ENCODE results near the gene PCDHA5.
A peak's percentile ranks its signal among the peaks of the same experiment; 100 is the strongest.
"Not testable (repeated sequence)": the region's sequence is repeated elsewhere in the genome, so short reads cannot be mapped to it uniquely, and the experiment has no call there.

The PCDHA5 gene

DNA sequence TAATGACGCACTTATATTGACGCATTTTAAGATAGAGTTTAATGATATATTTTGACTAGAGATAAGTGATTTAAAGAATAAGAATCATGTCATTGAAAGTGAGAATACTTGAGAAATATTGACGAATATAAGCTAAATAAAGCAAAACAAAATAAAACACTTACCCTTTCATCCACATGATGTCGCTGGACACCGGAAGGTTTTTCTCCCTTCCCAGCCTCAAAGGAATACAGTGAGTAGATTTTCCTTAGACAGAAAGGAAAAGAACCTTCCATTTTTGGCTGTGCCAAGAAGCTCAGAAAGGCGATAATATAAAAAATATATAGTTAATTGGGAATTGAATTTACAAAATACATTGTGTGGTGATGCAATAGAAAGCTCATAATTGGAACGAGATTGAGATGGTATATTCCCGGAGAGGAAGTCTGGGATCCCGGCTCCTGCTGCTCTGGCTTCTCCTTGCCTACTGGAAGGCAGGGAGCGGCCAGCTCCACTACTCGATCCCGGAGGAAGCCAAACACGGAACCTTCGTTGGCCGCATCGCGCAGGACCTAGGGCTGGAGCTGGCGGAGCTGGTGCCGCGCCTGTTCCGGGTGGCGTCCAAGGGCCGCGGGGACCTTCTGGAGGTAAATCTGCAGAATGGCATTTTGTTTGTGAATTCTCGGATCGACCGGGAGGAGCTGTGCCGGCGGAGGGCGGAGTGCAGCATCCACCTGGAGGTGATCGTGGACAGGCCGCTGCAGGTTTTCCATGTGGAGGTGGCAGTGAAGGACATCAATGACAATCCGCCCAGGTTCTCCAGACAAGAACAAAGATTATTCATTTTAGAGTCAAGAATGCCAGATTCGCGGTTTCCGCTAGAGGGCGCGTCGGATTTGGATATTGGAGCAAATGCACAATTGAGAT, at the start of gene PCDHA5:
Gene PCDHA5, plus strand, starts transcription at position 239 of the 906 bp plus-strand sequence.
- DNase-seq: peak; percentile 28 to 32

DNA sequence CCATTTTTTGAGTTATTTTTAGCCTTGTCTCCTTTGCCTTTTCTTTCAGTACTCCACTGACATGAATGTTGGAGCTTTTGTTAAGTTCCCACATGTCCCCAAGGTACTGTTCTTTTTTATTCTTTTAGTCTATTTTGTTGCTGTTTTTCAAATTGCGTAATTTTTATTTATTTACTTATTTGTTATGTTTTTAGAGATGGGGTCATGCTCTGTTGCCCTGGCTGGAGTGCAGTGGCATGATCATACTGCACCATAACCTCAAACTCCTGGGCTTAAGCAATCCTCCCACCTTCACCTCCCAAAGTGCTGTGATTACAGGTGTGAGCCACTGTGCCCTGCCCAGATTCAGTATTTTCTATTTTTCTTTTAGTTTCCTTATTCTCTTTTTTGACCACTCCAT, 40.9 kb upstream of the PCDHA5 start:
- no peak for DNase-seq

DNA sequence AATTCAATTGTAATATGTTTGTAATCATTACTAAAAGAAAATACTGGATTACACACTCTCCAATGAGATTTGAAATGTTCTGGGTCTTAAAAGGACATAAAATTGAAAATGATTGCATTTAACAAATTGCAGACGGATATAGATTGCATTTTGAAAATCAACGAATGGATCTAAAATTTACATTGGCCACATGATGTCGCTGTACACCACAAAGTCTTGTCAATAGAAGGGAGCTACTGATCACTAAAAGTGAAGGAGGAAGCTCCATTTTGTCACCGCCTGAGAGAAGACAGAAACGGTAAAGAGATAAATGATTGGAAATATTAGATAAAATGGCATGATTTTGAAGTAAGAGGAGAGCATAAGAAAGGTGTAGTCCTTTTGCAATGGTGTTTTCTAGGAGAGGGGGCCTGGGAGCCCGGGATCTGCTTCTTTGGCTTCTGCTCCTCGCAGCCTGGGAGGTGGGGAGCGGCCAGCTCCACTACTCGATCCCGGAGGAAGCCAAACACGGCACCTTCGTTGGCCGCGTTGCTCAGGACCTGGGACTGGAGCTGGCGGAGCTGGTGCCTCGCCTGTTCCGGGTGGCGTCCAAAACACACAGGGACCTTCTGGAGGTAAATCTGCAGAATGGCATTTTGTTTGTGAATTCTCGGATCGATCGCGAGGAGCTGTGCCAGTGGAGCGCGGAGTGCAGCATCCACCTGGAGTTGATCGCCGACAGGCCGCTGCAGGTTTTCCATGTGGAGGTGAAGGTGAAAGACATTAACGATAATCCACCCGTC, 35.3 kb upstream of the PCDHA5 start, which contains the start of gene PCDHA1:
Gene PCDHA1, plus strand, starts transcription at position 236 of the 782 bp plus-strand sequence.
- no peak for DNase-seq

- DNase-seq: not testable (repeated sequence)
Measured at GRCh38 chr5:140787422-140787821, 34.0 kb upstream of the PCDHA5 start.

- not testable (repeated sequence) for DNase-seq
Measured at GRCh38 chr5:140787849-140788504, 33.4 kb upstream of the PCDHA5 start.

GRCh38 chr5:140791089-140791488, 30.3 kb upstream of the PCDHA5 start:
- no peak for DNase-seq

DNA sequence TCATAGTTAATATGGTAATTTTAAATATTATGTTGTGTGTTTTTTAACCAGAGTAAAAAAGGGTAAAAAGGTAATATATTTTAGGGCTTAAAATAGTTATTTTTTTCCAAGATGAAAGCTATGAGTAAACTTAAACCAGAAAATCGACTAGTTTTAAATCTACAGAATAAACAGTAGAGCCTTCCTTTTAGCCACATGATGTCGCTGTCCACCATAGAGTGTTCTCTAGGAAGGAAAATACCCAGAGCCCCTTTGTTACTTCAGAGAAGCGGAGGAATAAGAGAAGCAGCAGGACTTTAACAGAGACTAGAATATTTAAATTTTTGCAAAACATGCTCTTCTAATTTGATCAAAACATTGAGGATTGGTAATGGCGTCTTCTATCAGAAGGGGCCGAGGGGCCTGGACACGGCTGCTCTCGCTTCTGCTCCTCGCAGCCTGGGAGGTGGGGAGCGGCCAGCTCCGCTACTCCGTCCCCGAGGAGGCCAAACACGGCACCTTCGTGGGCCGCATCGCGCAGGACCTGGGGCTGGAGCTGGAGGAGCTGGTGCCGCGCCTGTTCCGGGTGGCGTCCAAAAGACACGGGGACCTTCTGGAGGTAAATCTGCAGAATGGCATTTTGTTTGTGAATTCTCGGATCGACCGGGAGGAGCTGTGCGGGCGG, 26.7 kb upstream of the PCDHA5 start, which contains the start of gene PCDHA2:
Gene PCDHA2, plus strand, starts transcription at position 258 of the 664 bp plus-strand sequence.
- no peak for DNase-seq

DNA sequence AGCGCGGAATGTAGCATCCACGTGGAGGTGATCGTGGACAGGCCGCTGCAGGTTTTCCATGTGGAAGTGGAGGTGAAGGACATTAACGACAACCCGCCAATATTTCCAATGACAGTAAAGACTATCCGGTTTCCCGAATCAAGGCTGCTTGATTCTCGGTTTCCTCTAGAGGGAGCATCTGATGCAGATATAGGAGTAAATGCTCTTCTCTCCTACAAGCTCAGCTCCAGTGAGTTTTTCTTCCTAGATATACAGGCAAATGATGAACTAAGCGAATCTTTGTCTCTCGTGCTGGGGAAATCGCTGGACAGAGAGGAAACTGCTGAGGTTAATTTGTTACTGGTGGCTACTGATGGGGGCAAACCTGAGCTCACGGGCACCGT, 26.2 kb upstream of the PCDHA5 start:
- no peak for DNase-seq

GRCh38 chr5:140796072-140796717, 25.2 kb upstream of the PCDHA5 start:
- not testable (repeated sequence) for DNase-seq

DNA sequence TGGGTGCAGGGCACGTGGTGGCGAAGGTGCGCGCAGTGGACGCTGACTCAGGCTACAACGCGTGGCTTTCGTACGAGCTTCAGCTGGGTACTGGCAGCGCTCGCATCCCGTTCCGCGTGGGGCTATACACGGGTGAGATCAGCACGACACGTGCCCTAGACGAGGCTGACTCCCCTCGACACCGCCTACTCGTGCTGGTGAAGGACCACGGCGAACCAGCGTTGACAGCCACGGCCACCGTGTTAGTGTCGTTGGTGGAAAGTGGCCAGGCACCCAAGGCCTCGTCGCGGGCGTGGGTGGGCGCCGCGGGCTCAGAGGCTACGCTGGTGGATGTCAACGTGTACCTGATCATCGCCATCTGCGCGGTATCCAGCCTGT, 24.7 kb upstream of the PCDHA5 start:
- no peak for DNase-seq

GRCh38 chr5:140800816-140801493, 20.5 kb upstream of the PCDHA5 start, which contains the start of gene PCDHA3:
PCDHA3 (plus strand) TSS chr5:140801057.
- DNase-seq: no peak

DNA sequence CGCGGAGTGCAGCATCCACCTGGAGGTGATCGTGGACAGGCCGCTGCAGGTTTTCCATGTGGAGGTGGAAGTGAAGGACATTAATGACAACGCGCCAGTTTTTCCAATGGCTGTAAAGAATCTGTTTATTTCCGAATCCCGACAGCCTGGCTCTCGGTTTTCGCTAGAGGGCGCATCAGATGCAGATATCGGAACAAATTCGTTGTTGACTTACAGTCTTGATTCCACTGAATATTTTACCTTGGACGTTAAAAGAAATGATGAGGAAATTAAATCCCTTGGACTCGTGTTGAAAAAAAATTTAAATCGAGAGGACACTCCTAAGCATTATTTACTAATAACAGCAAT, 19.9 kb upstream of the PCDHA5 start:
- DNase-seq: no peak

DNA sequence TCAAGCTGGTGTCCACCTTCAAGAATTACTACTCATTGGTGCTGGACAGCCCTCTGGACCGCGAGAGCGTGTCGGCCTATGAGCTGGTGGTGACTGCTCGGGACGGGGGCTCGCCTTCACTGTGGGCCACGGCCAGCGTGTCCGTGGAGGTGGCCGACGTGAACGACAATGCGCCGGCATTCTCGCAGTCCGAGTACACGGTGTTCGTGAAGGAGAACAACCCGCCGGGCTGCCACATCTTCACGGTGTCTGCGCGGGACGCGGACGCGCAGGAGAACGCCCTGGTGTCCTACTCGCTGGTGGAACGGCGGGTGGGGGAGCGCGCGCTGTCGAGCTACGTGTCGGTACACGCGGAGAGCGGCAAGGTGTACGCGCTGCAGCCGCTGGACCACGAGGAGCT, 19.0 kb upstream of the PCDHA5 start:
- not testable (repeated sequence) for DNase-seq

- no peak for DNase-seq
Measured at GRCh38 chr5:140802781-140803271, 18.6 kb upstream of the PCDHA5 start.

DNA sequence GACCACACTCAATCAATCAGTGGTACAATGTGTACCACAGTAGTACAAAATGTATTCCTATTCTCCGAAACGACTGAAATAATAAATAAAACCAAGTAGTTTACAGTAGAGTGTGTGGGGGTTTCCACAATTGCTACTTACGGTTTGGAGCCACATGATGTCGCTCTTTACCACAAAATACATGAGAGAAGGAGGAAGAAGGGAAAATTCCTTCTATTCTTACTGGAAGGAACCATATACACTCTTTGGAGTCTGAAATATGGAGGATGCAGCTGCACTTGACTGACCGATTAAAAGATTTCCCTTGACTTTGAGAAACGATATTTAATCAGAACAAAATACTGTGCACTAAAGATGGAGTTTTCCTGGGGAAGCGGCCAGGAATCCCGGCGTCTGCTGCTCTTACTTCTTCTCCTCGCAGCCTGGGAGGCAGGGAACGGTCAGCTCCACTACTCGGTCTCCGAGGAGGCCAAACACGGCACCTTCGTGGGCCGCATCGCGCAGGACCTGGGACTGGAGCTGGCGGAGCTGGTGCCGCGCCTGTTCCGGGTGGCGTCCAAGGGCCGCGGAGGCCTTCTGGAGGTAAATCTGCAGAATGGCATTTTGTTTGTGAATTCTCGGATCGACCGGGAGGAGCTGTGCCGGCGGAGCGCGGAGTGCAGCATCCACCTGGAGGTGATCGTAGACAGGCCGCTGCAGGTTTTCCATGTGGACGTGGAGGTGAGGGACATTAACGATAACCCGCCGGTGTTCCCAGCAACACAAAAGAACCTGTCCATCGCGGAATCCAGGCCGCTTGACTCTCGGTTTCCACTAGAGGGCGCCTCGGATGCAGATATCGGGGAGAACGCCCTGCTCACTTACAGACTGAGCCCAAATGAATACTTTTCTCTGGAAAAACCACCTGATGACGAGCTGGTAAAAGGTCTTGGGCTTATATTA, 14.3 kb upstream of the PCDHA5 start, which contains the start of gene PCDHA4:
Gene PCDHA4, plus strand, starts transcription at position 235 of the 942 bp plus-strand sequence.
- peak; percentile 7 to 31 for DNase-seq

- not testable (repeated sequence) for DNase-seq
Measured at GRCh38 chr5:140808241-140808888, 13.0 kb upstream of the PCDHA5 start.

DNA sequence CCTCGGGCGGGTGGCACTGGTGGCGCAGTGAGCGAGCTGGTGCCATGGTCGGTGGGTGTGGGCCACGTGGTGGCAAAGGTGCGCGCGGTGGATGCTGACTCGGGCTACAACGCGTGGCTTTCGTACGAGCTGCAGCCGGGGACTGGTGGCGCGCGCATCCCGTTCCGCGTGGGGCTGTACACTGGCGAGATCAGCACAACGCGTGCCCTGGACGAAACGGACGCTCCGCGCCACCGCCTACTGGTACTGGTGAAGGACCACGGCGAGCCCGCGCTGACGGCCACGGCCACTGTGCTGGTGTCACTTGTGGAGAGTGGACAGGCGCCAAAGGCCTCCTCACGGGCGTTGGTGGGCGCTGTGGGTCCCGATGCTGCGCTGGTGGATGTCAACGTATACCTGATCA, 12.5 kb upstream of the PCDHA5 start:
- DNase-seq: no peak

GRCh38 chr5:140822281-140822629, 842 bp downstream of the PCDHA5 start:
- DNase-seq: no peak

GRCh38 chr5:140822969-140823368, 1.6 kb downstream of the PCDHA5 start:
- DNase-seq: not testable (repeated sequence)

DNA sequence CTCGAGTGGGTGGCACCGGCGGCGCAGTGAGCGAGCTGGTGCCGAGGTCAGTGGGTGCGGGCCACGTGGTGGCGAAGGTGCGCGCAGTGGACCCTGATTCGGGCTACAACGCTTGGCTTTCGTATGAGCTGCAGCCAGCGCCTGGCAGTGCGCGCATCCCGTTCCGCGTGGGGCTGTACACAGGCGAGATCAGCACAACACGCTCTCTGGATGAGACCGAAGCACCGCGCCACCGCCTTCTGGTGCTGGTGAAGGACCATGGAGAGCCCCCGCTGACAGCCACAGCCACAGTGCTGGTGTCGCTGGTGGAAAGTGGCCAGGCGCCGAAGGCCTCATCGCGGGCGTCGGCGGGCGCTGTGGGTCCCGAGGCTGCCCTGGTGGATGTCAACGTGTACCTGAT, 2.1 kb downstream of the PCDHA5 start:
- no peak for DNase-seq

All from stimulated activated CD4-positive, alpha-beta T cell treated with anti-CD3 and anti-CD28 coated beads, Interleukin-2, amount 100 ng/mL, for 48 hours (primary cell).